ENCODE measurements around the gene FEM1B. TPM values are rescaled to one million over a fixed set of nuclear protein-coding genes. Genes with fewer than 3 reads are reported as not detected.

Gene FEM1B
- total RNA-seq, 1 experiment from 2014 or later: 23.6 TPM

GRCh38 chr15:68307131-68307928 is 29.8 kb downstream of the FEM1B start:
- DNase-seq (ENCODE audit: low spot score): no peak

- DNase-seq (ENCODE audit: low spot score): no peak
Measured at GRCh38 chr15:68309024-68309423, 31.5 kb downstream of the FEM1B start.

GRCh38 chr15:68310178-68310803 is 32.7 kb downstream of the FEM1B start:
- no peak for DNase-seq (ENCODE audit: low spot score)

DNA sequence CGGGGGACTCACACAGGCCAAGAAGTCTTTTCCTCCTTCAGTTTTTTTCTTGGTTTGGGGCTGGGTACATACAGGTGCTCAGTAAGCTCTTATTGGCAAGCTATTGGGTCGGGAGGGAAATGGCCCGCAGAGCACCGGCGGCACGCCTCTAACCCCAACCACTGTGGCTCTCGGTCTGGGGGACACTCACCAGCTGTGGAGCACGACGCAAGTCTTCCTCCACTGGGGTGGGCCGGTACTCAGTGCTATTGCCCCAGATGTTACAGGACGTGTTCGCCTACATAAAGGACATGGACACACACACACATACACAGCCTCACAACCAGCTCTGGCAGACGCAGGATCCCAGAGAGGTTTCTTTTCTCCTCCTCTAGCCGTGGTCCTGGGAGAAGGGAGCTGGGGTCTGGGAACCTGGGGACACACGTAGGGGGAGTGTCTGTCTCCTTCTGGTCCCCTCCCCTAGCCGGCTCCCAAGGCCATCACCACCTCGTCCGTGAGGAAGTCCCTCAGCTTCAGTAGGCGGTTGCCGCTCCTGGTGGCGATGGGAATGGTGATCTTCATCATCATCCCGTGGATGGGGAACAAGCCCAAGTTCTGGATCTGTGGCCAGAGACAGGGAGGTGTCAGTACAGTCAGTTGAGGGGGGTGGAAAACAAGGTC is 33.4 kb downstream of the FEM1B start:
- no peak for DNase-seq (ENCODE audit: low spot score)

- no peak for DNase-seq (ENCODE audit: low spot score)
Measured at GRCh38 chr15:68311464-68311835, 33.9 kb downstream of the FEM1B start.

DNA sequence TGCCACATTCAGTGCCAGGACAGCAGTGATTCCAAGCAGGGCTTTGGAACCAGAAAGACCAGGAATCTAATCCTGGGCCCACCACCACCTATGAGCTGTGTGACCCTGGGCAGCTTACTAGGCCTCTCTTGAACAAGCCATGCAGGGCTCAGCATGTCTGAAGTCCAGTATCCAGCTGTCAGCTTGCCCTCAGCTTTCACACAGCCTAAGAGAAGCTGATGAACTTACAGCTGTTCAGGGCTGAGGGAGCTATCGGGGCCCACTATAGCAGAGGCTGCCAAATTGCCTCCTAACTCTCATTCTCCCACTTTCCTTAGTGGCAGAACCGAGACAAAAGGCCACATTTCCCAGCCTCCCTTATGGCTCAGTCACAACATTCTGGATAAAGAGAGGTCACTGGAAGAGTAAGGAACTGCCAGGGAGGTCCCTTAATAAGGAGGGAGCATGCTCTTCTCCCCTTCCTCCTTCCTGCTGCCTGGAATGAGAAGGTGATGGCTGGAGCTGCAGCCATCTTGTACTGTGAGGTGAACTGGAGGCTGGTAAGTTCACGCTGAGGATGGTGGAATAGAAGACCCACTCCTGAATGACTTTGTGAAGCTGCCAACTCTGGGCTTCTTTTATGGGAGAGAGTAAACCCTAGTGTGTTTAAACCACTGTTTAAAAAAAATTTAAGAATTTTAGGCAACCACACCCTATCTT is 34.5 kb downstream of the FEM1B start:
- no peak for DNase-seq (ENCODE audit: low spot score)

GRCh38 chr15:68312701-68313204 is 35.2 kb downstream of the FEM1B start:
- no peak for DNase-seq (ENCODE audit: low spot score)

GRCh38 chr15:68313501-68314410 is 36.2 kb downstream of the FEM1B start:
- DNase-seq (ENCODE audit: low spot score): no peak

DNA sequence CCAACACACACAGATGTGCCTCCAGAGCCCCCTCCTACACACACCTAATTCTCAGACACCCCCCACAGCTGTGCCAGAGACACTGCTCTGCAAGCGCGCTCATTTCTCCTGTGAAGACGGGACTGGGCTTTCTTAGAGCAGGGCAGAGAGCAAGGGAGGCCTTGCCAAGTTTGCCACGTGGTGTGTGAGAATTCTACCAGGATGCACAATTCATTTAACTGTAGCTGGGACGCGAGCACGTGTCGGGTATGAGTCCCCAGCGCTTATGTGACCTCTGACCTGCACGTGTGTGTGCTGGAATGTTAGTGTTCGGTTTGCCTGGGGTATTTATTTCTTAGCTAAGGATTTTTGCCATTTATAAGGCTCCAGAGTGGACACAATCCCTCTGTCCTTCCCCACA is 37.0 kb downstream of the FEM1B start:
- no peak for DNase-seq (ENCODE audit: low spot score)

- no peak for DNase-seq (ENCODE audit: low spot score)
Measured at GRCh38 chr15:68315035-68315434, 37.5 kb downstream of the FEM1B start.

DNA sequence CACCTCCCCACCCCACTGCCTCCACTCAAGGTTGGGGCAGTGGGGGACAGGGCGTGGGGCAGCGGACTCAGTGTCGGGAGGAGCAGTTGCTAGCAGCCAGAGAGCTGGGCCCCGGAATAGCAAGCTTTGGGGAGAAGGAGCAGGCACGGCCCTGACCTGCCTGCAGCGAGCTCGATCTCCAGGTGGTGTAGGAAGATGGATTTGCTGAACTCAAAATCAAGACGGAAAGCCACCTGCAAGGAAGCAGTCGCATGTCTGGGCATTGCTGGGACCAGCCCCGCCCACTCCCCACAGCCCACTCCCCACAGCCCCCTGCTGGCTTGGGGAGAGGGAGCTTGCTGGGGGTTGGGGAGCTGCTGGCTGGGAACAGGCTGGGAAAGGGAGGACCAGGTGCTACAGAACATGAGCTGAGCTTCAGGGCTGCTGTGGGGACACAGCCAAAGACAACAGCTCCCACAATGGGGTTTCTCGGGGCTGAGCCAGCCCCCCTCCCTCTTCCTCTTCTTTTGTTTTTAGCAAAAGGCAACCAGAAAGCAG is 38.0 kb downstream of the FEM1B start:
- DNase-seq (ENCODE audit: low spot score): no peak

DNA sequence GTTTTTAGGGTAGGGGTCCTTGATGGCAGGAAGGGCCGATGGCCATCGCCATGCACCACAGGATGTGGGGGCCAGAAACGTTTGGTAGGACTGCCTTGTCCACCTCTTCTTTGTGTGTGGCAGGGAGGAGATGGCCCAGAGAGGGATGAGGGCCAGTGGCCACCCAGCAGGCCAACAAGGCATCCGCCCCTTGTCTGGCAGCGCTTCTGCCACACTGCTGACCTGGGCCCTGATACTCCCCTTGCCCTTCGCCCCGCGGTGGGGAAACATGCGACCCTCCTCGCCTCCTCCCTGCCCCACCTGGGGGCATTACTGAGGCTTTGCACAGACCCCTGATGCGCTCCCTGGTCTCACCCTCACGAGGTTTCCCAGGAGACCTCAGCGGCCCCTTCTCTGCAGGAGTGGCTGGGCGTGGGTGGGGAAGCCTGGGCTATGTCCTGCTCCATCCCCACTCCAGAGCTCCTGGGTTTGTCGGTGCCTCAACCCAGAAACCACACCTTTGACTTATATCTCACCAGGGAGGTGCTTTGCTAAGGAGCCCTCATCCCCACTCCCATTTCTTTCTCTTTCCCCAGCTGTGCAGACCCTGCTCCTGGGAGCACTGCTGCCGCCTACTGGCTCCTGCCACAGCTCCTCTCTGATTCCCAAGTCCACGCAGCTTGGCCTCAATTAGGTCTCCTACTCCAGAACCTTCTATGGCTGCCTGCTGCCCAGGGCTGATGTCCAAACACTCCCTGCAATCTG is 38.7 kb downstream of the FEM1B start:
- DNase-seq (ENCODE audit: low spot score): no peak

DNA sequence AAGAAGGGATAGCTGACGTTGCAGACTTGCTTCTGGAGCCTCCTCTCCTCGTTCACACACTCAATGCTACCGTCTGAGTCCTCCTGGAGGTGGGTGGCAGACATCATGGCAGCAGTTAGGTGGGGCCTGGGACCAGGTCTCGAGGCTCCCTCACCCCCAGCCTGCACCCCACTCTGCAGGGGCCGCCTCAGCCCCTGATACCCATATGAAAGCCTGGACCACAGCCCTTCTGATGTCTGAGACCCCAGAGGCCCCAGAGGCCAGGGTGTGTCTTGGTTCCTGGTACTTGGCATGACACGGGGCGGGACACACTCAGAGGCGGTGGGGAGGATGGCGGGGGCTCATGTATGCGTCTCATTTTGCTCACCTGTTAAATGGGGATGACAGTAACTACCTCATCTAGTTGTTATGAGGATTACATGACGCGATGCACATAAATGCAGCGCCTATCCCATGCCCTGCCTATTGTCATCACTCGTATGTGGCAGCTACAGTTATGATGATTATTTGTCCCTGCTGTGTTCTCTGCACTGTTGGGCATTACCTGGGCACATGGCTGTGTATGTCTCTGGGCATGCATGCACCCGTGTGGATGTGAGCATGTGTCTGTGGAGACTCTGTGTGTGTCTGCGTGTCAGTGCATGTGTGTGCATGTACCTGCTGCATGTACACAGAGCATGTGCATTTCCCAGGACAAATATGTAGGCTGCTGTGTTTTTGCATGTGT is 39.9 kb downstream of the FEM1B start:
- DNase-seq (ENCODE audit: low spot score): no peak

GRCh38 chr15:68318008-68318835 is 40.7 kb downstream of the FEM1B start:
- DNase-seq (ENCODE audit: low spot score): no peak

- DNase-seq (ENCODE audit: low spot score): no peak
Measured at GRCh38 chr15:68318931-68319909, 41.7 kb downstream of the FEM1B start.

- DNase-seq (ENCODE audit: low spot score): no peak
Measured at GRCh38 chr15:68319997-68320396, 42.5 kb downstream of the FEM1B start.

DNA sequence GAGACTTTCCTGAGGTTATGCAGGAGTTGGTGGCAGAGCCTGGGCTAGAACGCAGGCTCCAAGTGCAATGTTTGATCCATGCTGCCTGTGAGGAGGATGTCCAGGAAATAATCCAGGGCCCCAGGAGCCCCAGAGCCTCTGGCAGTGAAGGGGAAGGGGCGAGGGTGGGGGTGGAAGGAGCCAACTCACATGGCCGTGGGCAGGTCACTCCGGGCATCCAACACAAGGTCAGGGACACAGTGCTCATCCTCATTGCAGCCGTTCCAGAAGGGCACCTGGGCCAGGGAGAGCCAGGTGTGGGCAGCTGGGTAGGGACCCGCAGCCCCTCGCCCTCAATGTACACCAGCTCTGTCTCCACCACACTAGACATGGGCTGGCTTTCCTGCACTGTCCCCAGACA is 43.7 kb downstream of the FEM1B start:
- DNase-seq (ENCODE audit: low spot score): no peak
